ENCODE results near the gene MGAT4A. TPM values are rescaled to one million over a fixed set of nuclear protein-coding genes. Genes with fewer than 3 reads are reported as not detected.

MGAT4A gene
- total RNA-seq, 1 donor from 2014 or later = 15.7 TPM

DNA sequence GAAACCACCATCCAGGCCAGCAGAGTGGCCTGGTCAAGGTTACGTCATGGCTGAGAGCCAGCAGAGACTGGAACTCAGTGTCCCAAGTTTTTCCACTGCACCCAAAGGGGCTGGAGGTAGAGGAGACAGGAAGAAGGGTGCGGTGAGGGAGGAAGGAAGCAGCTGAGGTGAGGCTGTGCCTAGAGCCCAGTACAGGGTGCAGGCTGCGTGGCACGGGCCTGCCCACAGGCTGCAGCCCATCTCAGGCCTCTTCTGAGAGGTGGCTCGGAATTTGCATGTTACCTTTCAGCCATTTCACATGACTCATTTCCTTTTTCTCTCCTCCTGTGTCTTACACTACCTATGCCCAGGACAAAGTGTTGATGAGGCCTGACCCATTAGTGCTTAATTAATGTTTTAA, 13.7 kb upstream of the MGAT4A start:
- TF ChIP-seq, protein P1, sequence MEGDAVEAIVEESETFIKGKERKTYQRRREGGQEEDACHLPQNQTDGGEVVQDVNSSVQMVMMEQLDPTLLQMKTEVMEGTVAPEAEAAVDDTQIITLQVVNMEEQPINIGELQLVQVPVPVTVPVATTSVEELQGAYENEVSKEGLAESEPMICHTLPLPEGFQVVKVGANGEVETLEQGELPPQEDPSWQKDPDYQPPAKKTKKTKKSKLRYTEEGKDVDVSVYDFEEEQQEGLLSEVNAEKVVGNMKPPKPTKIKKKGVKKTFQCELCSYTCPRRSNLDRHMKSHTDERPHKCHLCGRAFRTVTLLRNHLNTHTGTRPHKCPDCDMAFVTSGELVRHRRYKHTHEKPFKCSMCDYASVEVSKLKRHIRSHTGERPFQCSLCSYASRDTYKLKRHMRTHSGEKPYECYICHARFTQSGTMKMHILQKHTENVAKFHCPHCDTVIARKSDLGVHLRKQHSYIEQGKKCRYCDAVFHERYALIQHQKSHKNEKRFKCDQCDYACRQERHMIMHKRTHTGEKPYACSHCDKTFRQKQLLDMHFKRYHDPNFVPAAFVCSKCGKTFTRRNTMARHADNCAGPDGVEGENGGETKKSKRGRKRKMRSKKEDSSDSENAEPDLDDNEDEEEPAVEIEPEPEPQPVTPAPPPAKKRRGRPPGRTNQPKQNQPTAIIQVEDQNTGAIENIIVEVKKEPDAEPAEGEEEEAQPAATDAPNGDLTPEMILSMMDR (IDR thresholded peaks at IDR 0.05) = no peak
- ChIA-PET CTCF (no interaction called here), POLR2A (no interaction called here)
- Mint-ChIP-seq H3K36me3 (ENCODE audit: low read depth) (no peaks in the 10 kb centered on the region), H3K4me1 (peaks cover 22% of the 10 kb centered on the region), H3K27me3 (no peaks in the 10 kb centered on the region), H3K4me3 (no peak overlapping the region), H3K9me3 (no peaks in the 10 kb centered on the region), H3K27ac (no peak overlapping the region)
- DNase-seq (no peak), ATAC-seq (ENCODE audit: low read depth) (no peak)
- intact Hi-C loops (cut with micrococcal nuclease) = no loop called here

GRCh38 chr2:98743835-98744234, 12.9 kb upstream of the MGAT4A start:
- Mint-ChIP-seq H3K36me3 (ENCODE audit: low read depth) (no peaks in the 10 kb centered on the region), H3K27me3 (no peaks in the 10 kb centered on the region), H3K4me3 (no peak overlapping the region), H3K27ac (no peak overlapping the region), H3K4me1 (peaks cover 16% of the 10 kb centered on the region), H3K9me3 (no peaks in the 10 kb centered on the region)
- ATAC-seq (ENCODE audit: low read depth) (no peak), DNase-seq (no peak)
- CTCF ChIA-PET = no interaction called here
- TF ChIP-seq, protein P1 (IDR thresholded peaks at IDR 0.05) = no peak
- POLR2A ChIA-PET = no interaction called here
- intact Hi-C loops (cut with micrococcal nuclease) = no loop called here

GRCh38 chr2:98739020-98739419, 8.1 kb upstream of the MGAT4A start:
- Mint-ChIP-seq H3K36me3 (ENCODE audit: low read depth) (no peaks in the 10 kb centered on the region), H3K4me1 (peaks cover 8% of the 10 kb centered on the region), H3K27ac (no peak overlapping the region), H3K27me3 (no peaks in the 10 kb centered on the region), H3K4me3 (no peak overlapping the region), H3K9me3 (no peaks in the 10 kb centered on the region)
- ChIA-PET POLR2A (no interaction called here), CTCF (no interaction called here)
- DNase-seq = no peak
- TF ChIP-seq, protein P1 (IDR thresholded peaks at IDR 0.05) = no peak
- no peak for ATAC-seq (ENCODE audit: low read depth)
- intact Hi-C loops (cut with micrococcal nuclease) = no loop called here

DNA sequence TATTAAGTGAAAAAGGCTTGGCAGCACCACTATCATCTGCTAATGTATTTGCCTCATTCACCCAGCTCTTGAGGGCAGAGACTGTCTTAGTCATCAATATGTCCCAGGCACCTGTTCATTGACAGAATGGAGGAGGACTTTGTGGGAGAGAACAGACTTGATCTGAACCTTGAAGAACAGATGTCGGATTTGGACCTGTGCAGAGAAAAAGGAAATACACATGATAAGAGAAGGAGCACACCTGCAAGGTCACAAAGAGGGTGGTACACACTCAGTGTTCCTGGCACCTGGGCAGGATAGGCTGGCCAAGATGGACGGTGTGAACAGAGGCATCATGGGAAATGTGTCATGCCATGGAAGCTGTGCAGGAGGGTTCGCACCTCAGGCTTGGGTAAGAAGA, 7.4 kb upstream of the MGAT4A start:
- no peaks in the 10 kb centered on the region for H3K9me3 Mint-ChIP-seq
- no peaks in the 10 kb centered on the region for H3K36me3 Mint-ChIP-seq (ENCODE audit: low read depth)
- no peak overlapping the region for H3K27ac Mint-ChIP-seq
- ChIA-PET CTCF (no interaction called here), POLR2A (no interaction called here)
- intact Hi-C loops (cut with micrococcal nuclease) = no loop called here
- H3K27me3 Mint-ChIP-seq = no peaks in the 10 kb centered on the region
- H3K4me3 Mint-ChIP-seq = no peak overlapping the region
- no peak for DNase-seq
- H3K4me1 Mint-ChIP-seq = peaks cover 10% of the 10 kb centered on the region
- ATAC-seq (ENCODE audit: low read depth) = no peak
- TF ChIP-seq, protein P1 (IDR thresholded peaks at IDR 0.05) = no peak

DNA sequence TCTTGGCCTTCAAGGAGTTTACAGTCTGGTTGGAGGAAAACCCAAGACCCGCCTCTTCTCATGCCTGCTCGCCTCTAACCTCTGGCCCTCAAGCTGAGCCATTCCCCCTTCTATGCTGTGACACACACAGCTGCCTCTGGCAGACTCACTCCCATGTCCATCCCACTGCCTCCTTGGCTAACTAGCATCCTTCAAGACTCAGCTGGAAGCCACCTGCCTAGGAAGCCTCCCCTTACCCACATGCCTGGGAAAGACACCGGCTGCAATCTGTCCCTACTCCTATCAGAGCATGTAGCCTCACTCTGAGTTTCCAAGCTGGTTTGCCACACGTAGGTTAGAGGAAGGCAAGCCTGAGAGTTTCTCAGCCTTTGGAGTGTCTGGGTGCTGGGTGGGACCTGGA, 6.9 kb upstream of the MGAT4A start:
- no peaks in the 10 kb centered on the region for H3K36me3 Mint-ChIP-seq (ENCODE audit: low read depth)
- ChIA-PET CTCF (no interaction called here), POLR2A (interaction anchor here (0.6 kb wide), 1 partner anchor 60 kb away, joined by 9 read pairs; no protein-coding TSS in a partner anchor)
- intact Hi-C loops (cut with micrococcal nuclease) = no loop called here
- no peaks in the 10 kb centered on the region for H3K27me3 Mint-ChIP-seq
- TF ChIP-seq, protein P1 (IDR thresholded peaks at IDR 0.05) = no peak
- H3K4me3 Mint-ChIP-seq = no peak overlapping the region
- no peak for DNase-seq
- H3K27ac Mint-ChIP-seq = no peak overlapping the region
- peaks cover 13% of the 10 kb centered on the region for H3K4me1 Mint-ChIP-seq
- H3K9me3 Mint-ChIP-seq = no peaks in the 10 kb centered on the region
- no peak for ATAC-seq (ENCODE audit: low read depth)

All from activated B cell treated with CpG ODN at 0.5 μM for 24 hours (primary cell).